HCT116 (cell line): Measurements from ENCODE around the gene GALNT7. TPM values are rescaled to one million over a fixed set of nuclear protein-coding genes. Genes with fewer than 3 reads are reported as not detected.

Source experiments
- ATAC-seq: fragments of 200-7000 bp; cut with Tn5 transposase; 2 replicates; pipeline ENCODE4 v1.9.1; 2020; ENCODE audit warnings: mild to moderate bottlenecking, moderate library complexity
- BruUV-seq: library from RNA; stranded (reverse); fragments of 400-500 nt; replicated peaks from 2 replicates; lab custom pipeline; 2021; lab: Mats Ljungman, UMichigan
- CTCF ChIA-PET: fragments of 300-600 bp; sonication (Branson Sonifier 250); formaldehyde crosslinking; loops from one replicate; lab custom pipeline; 2021; ENCODE audit warnings: antibody characterized with exemption; lab: Charles Lee
- POLR2A ChIA-PET: fragments of 300-600, 350-600 bp; sonication (Branson Sonifier 250); formaldehyde crosslinking; loops from one replicate; lab custom pipeline; 2021; ENCODE audit warnings: antibody characterized with exemption; lab: Charles Lee
- RAD21 ChIA-PET, 2 experiments: fragments of 300-600 bp; sonication (Branson Sonifier 250); formaldehyde crosslinking; loops; one replicate each; lab custom pipeline; 2023; ENCODE audit warnings: low total read pairs in 2 of 2; ENCODE audit not compliant: uncharacterized antibody in 2 of 2, unreplicated experiment in 2 of 2, low non-redundant PET in 1 of 2; lab: Charles Lee
- DNase-seq: peaks from one replicate; pipeline ENCODE4 v3.0.0-alpha.2; 2010; ENCODE audit warnings: low read depth, low spot score
- H2AFZ ChIP-seq: fragments of 200-600 bp; shearing (Covaris generic), sonication (generic); 2 replicates; pipeline ENCODE4 v1.6.1; 2017; ENCODE audit warnings: low read depth, mixed run types, mixed read lengths, antibody characterized with exemption, low read length; ENCODE audit not compliant: poor library complexity, severe bottlenecking
- H3K27ac ChIP-seq: 2 replicates; pipeline ENCODE4 v1.5.1; 2012; ENCODE audit warnings: low read depth, low read length
- H3K27me3 ChIP-seq: fragments of 200-600 bp; sonication (generic); 2 replicates; pipeline ENCODE4 v1.6.1; 2016; ENCODE audit warnings: mixed run types, low read length, mixed read lengths; ENCODE audit not compliant: insufficient read depth
- H3K36me3 ChIP-seq, 2 experiments: fragments of 200-500 bp in 1 of 2; fragments of 200-600 bp in 1 of 2; sonication (Bioruptor generic) in 1 of 2; sonication (generic) in 1 of 2; 2 replicates each; pipeline versions ENCODE4 v1.5.1 to v1.6.1; 2014 to 2016; ENCODE audit warnings: low read length in 2 of 2, inconsistent platforms in 1 of 2, mixed read lengths in 1 of 2, mixed run types in 1 of 2; ENCODE audit not compliant: insufficient read depth in 2 of 2, control insufficient read depth in 1 of 2
- H3K4me1 ChIP-seq, 2 experiments: fragments of 200-600 bp in 1 of 2; sonication (generic) in 1 of 2; 2 replicates each; pipeline versions ENCODE4 v1.5.1 to v1.6.1; 2012 to 2017; ENCODE audit warnings: low read length in 2 of 2, inconsistent platforms in 1 of 2, mild to moderate bottlenecking in 1 of 2, mixed read lengths in 1 of 2, mixed run types in 1 of 2, moderate library complexity in 1 of 2; ENCODE audit not compliant: insufficient read depth in 2 of 2, control insufficient read depth in 1 of 2
- H3K4me2 ChIP-seq: fragments of 200-600 bp; sonication (generic); 2 replicates; pipeline ENCODE4 v1.6.1; 2017; ENCODE audit warnings: mixed run types, low read length, mixed read lengths
- H3K4me3 ChIP-seq, 2 experiments: fragments of 200-600 bp in 1 of 2; sonication (generic) in 1 of 2; replicated peaks in 1 of 2; 2 replicates each; pipeline ENCODE4 v1.5.1; 2011 to 2016; ENCODE audit warnings: low read length in 2 of 2, control low read depth in 1 of 2, low read depth in 1 of 2, mild to moderate bottlenecking in 1 of 2, mixed read lengths in 1 of 2, mixed run types in 1 of 2
- H3K79me2 ChIP-seq: fragments of 200-600 bp; sonication (generic); 2 replicates; pipeline ENCODE4 v1.6.1; 2017; ENCODE audit warnings: mild to moderate bottlenecking, mixed run types, low read length, moderate library complexity, mixed read lengths; ENCODE audit not compliant: insufficient read depth
- H3K9ac ChIP-seq: fragments of 200-600 bp; sonication (generic); 2 replicates; pipeline ENCODE4 v1.6.1; 2016; ENCODE audit warnings: low read length, mixed read lengths
- H3K9me2 ChIP-seq: fragments of 200-600 bp; sonication (generic), shearing (Covaris generic); 2 replicates; pipeline ENCODE4 v1.6.1; 2017; ENCODE audit warnings: mixed run types, mild to moderate bottlenecking, moderate library complexity; ENCODE audit not compliant: insufficient read depth
- H3K9me3 ChIP-seq, 2 experiments: fragments of 200-500 bp in 1 of 2; fragments of 200-600 bp in 1 of 2; sonication (Bioruptor generic) in 1 of 2; sonication (generic) in 1 of 2; 2 replicates each; pipeline ENCODE4 v1.6.1; 2014 to 2017; ENCODE audit warnings: low read length in 2 of 2, mixed read lengths in 2 of 2, inconsistent platforms in 1 of 2, low read depth in 1 of 2, mild to moderate bottlenecking in 1 of 2, mixed run types in 1 of 2, moderate library complexity in 1 of 2; ENCODE audit not compliant: control insufficient read depth in 1 of 2, insufficient read depth in 1 of 2
- H4K20me1 ChIP-seq: fragments of 200-600 bp; sonication (generic), shearing (Covaris generic); 2 replicates; pipeline ENCODE4 v1.6.1; 2017; ENCODE audit warnings: mixed run types, mild to moderate bottlenecking, moderate library complexity; ENCODE audit not compliant: insufficient read depth
- CEBPB ChIP-seq: IDR thresholded peaks from 2 replicates; pipeline ENCODE4 v1.6.1; 2012; ENCODE audit warnings: low read depth
- EZH2 ChIP-seq: fragments of 200-600 bp; sonication (generic); IDR thresholded peaks from 2 replicates; pipeline ENCODE4 v1.6.1; 2017; ENCODE audit warnings: antibody characterized with exemption, mixed run types
- JUND ChIP-seq: IDR thresholded peaks from 2 replicates; pipeline ENCODE4 v1.6.1; 2012
- POLR2A ChIP-seq: IDR thresholded peaks from 2 replicates; pipeline ENCODE4 v1.7.0; 2011; ENCODE audit warnings: borderline replicate concordance; ENCODE audit not compliant: insufficient read depth, insufficient read length; ENCODE audit errors: extremely low read depth
- RAD21 ChIP-seq: IDR thresholded peaks from 2 replicates; pipeline ENCODE4 v1.6.1; 2012; ENCODE audit warnings: low read depth, mild to moderate bottlenecking
- SIN3A ChIP-seq: IDR thresholded peaks from 2 replicates; pipeline ENCODE4 v1.6.1; 2012; ENCODE audit warnings: low read depth
- SRF ChIP-seq: IDR thresholded peaks from 2 replicates; pipeline ENCODE4 v1.6.1; 2012; ENCODE audit warnings: low read depth
- TCF7L2 ChIP-seq: IDR thresholded peaks from 2 replicates; pipeline ENCODE4 v1.7.0; 2011; ENCODE audit warnings: borderline replicate concordance, inconsistent platforms; ENCODE audit not compliant: insufficient read depth, insufficient read length; ENCODE audit errors: extremely low read depth
- ZFX ChIP-seq: fragments of 450-650 bp; IDR thresholded peaks from 2 replicates; pipeline ENCODE4 v1.6.1; 2017
- intact Hi-C: fragments of 100-400 bp; cut with micrococcal nuclease; formaldehyde crosslinking; loops from 2 replicates; pipeline ENCODE4 v1.10.0; 2022
- total RNA-seq: library from RNA; stranded (reverse); gene quantifications from one replicate; pipeline ENCODE4 v1.2.1, GENCODE V29; 2021; ENCODE audit not compliant: unreplicated experiment
- TF ChIP-seq, protein P1 (sequence below), 3 experiments: fragments of 200-600 bp in 1 of 3; sonication (generic) in 1 of 3; IDR thresholded peaks in 2 of 3; conservative IDR thresholded peaks in 1 of 3; 2 replicates each; pipeline ENCODE4 v1.5.1; 2012 to 2017; ENCODE audit warnings: low read depth in 2 of 3, low read length in 2 of 3, antibody characterized with exemption in 1 of 3, borderline replicate concordance in 1 of 3, control low read depth in 1 of 3, mild to moderate bottlenecking in 1 of 3, mixed read lengths in 1 of 3, mixed run types in 1 of 3, moderate library complexity in 1 of 3; ENCODE audit not compliant: insufficient read depth in 1 of 3

Gene GALNT7
- total RNA-seq, 1 experiment from 2014 or later, result 21.3 TPM

DNA sequence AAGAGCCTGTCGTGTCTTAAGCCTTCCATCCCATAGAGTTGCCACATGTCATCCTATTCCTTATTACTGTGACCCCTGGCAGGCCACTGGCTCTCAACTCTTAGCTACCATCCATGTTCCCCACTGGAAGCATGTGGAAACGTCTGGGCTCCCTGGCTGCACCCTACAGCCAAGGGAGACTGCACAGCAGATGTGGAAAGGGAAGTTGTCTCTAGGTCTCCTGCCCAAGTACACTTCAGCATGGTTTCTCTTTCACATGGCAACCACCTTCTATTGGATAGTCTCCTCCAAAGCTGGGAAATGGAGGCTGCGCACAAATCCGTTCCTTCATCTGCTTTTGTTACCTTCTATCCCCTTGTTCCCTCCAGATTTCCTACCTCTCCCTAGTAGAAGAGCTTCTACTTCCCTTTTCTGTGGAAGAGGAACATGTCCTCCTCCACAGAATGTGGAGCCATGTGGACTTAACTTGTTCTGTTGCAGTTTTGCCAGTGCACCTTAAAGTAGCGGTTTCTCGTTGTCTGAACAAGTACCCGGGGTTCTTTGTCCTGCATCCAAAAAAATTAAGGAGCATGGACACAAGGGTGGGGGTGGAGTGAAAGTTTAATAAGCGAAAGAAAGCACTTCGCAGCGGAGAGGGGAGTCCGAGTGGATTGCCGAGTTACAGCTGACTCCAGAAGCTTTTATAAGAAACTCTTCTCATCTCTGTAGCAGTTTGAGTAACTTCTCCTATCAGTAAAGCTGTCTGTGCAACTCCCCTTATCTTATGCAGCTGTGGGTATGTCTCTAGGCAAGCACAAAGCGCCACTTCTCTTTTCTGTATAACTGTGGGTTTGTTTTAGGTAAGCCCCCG is 113.0 kb downstream of the GALNT7 start:
- Histone ChIP-seq H3K27ac (no peak overlapping the region), H3K27me3 (no peaks in the 10 kb centered on the region), H3K9me3 (peaks cover under 1 to 12% of the 10 kb centered on the region in 2 experiments; a peak in 2 of 4 replicates), H3K9ac (no peak overlapping the region), H3K9me2 (no peaks in the 10 kb centered on the region), H2AFZ (no peak overlapping the region), H4K20me1 (no peaks in the 10 kb centered on the region; the same call in 1 of the 2 replicates), H3K4me2 (no peak overlapping the region), H3K4me3 (no peak overlapping the region), H3K4me1 (no peaks in the 10 kb centered on the region), H3K79me2 (no peaks in the 10 kb centered on the region; the same call in 1 of the 2 replicates), H3K36me3 (no peaks in the 10 kb centered on the region)
- no TSS peak for BruUV-seq
- RAD21 ChIA-PET, result interaction anchor here in 1 of 2 experiments (0.6 kb wide), 1 partner anchor 268 kb away, joined by 3 read pairs; no protein-coding TSS in a partner anchor
- DNase-seq (no peak), ATAC-seq (no peak)
- TF ChIP-seq ZFX, result no peak
- TF ChIP-seq, protein P1, sequence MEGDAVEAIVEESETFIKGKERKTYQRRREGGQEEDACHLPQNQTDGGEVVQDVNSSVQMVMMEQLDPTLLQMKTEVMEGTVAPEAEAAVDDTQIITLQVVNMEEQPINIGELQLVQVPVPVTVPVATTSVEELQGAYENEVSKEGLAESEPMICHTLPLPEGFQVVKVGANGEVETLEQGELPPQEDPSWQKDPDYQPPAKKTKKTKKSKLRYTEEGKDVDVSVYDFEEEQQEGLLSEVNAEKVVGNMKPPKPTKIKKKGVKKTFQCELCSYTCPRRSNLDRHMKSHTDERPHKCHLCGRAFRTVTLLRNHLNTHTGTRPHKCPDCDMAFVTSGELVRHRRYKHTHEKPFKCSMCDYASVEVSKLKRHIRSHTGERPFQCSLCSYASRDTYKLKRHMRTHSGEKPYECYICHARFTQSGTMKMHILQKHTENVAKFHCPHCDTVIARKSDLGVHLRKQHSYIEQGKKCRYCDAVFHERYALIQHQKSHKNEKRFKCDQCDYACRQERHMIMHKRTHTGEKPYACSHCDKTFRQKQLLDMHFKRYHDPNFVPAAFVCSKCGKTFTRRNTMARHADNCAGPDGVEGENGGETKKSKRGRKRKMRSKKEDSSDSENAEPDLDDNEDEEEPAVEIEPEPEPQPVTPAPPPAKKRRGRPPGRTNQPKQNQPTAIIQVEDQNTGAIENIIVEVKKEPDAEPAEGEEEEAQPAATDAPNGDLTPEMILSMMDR (IDR thresholded peaks at IDR 0.05 in 2 of 3, conservative IDR thresholded peaks at IDR 0.05 in 1 of 3; ENCODE audit: borderline replicate concordance in 1 of 3, insufficient read depth in 1 of 3, low read depth in 2 of 3, low read length in 2 of 3), result no peak
- TF ChIP-seq SRF, result no peak
- TF ChIP-seq TCF7L2, result no peak
- no peak for TF ChIP-seq JUND
- TF ChIP-seq SIN3A, result no peak
- TF ChIP-seq EZH2, result no peak
- TF ChIP-seq CEBPB, result no peak
- no peak for TF ChIP-seq RAD21
- no peak for TF ChIP-seq POLR2A
- intact Hi-C loops, result no loop called here
- POLR2A ChIA-PET, result no interaction called here
- CTCF ChIA-PET, result interaction anchor here (1.0 to 3.3 kb wide), 2 partner anchors 20 to 268 kb away, joined by 7 to 10 read pairs; no protein-coding TSS in a partner anchor
